Motor neuron (in vitro differentiated cells): Measurements from ENCODE around the gene ARHGAP45. TPM values are rescaled to one million over a fixed set of nuclear protein-coding genes. Genes with fewer than 3 reads are reported as not detected.

Source experiments
- ATAC-seq, 8 experiments: fragments of 200-7000 bp; cut with Tn5 transposase; replicated peaks in 6 of 8; 2 replicates each; pipeline ENCODE4 v1.8.0; 2021; ENCODE audit warnings: mild to moderate bottlenecking in 8 of 8, moderate library complexity in 8 of 8
- H3K27ac ChIP-seq, 2 donors: fragments of 250-450 bp; sonication (Bioruptor Pico); 2 replicates each; pipeline ENCODE4 v1.9.0; 2021; ENCODE audit warnings: antibody characterized with exemption in 2 of 2, mild to moderate bottlenecking in 2 of 2, moderate library complexity in 1 of 2
- H3K4me1 ChIP-seq, 2 donors: fragments of 250-450 bp; sonication (Bioruptor Pico); replicated peaks in 1 of 2; 2 replicates each; pipeline ENCODE4 v1.6.1; 2021; ENCODE audit warnings: antibody characterized with exemption in 2 of 2, mild to moderate bottlenecking in 2 of 2, moderate library complexity in 1 of 2
- H3K4me3 ChIP-seq, 5 donors: fragments of 250-450 bp; sonication (Bioruptor Pico); 2 replicates each; pipeline ENCODE4 v1.9.0; 2021; ENCODE audit warnings: antibody characterized with exemption in 5 of 5, mild to moderate bottlenecking in 5 of 5, moderate library complexity in 4 of 5
- WGBS, 10 experiments: fragments of 450-650 bp; shearing (Covaris generic); methylation state at CpG; one replicate each; pipeline ENCODE4 v1.0.0; 2022; 5-methylcytosine and 5-hydroxymethylcytosine counted together
- in situ Hi-C, 9 experiments: fragments of 400-800 bp; cut with MboI; loops; one replicate each; pipeline ENCODE4 v1.15.0; 2021; ENCODE audit warnings: low sequenced_read_pairs in 9 of 9, low pct_unique_long_range_greater_than_20kb in 2 of 9; ENCODE audit not compliant: unreplicated experiment in 9 of 9
- total RNA-seq, 8 experiments: library from RNA; unstranded; fragments of 300-600 nt; gene quantifications; 2 replicates each; pipeline versions ENCODE4 v1.2.3 to v1.2.4, GENCODE V29; 2022

Gene ARHGAP45
- total RNA-seq, 8 experiments from 2014 or later, result 2.8 to 13.1 (median 5.7) TPM

- peak in 1 of 8 experiments; percentile 2 for ATAC-seq
- H3K27ac ChIP-seq, result no peak overlapping the region
- 0 to 3% methylated on average over 5 to 6 of the region's 16 CpGs; no CpG with 5 or more reads in 8 of the 10 experiments for WGBS, 10 experiments
Measured at GRCh38 chr19:1027650-1028061, 39.3 kb upstream of the ARHGAP45 start.

GRCh38 chr19:1028062-1028926, 38.7 kb upstream of the ARHGAP45 start:
- Histone ChIP-seq H3K4me1 (peaks cover 0 to 5% of the 10 kb centered on the region in 2 donors), H3K4me3 (peak overlapping the region; percentile 47 to 89 (median 78)), H3K27ac (peak overlapping the region; percentile 25 to 49)
- WGBS, 10 experiments, result 0% methylated on average over 1 to 4 of the region's 58 CpGs; no CpG with 5 or more reads in 8 of the 10 experiments
- in situ Hi-C loops, result no loop called here
- ATAC-seq, result peak; percentile 43 to 72 (median 60)

More at GRCh38 chr19:1027650-1028061, 39.3 kb upstream of the ARHGAP45 start:
- Histone ChIP-seq H3K4me1 (peaks cover 0 to 5% of the 10 kb centered on the region in 2 donors), H3K4me3 (peak overlapping the region; percentile 47 to 89 (median 78))
- in situ Hi-C loops, result no loop called here

GRCh38 chr19:1032264-1032867, 34.6 kb upstream of the ARHGAP45 start:
- ATAC-seq, result no peak
- in situ Hi-C loops, result no loop called here
- no peak overlapping the region for H3K4me3 ChIP-seq
- H3K4me1 ChIP-seq, result peaks cover 0 to 5% of the 10 kb centered on the region in 2 donors
- 78 to 99% (median 94%) methylated on average over 4 to 12 of the region's 20 CpGs; no CpG with 5 or more reads in 4 of the 10 experiments for WGBS, 10 experiments
- no peak overlapping the region for H3K27ac ChIP-seq

GRCh38 chr19:1035998-1036621, 30.9 kb upstream of the ARHGAP45 start:
- in situ Hi-C loops, result no loop called here
- WGBS, 10 experiments, result 95 to 100% methylated on average over 3 to 11 of the region's 29 CpGs; no CpG with 5 or more reads in 8 of the 10 experiments
- peaks cover 2 to 3% of the 10 kb centered on the region in 2 donors for H3K4me1 ChIP-seq
- no peak overlapping the region for H3K27ac ChIP-seq
- ATAC-seq, result no peak
- no peak overlapping the region for H3K4me3 ChIP-seq

GRCh38 chr19:1037621-1038064, 29.3 kb upstream of the ARHGAP45 start:
- WGBS, 10 experiments, result 68 to 100% (median 80%) methylated on average over 1 to 13 of the region's 22 CpGs; no CpG with 5 or more reads in 5 of the 10 experiments
- Histone ChIP-seq H3K4me3 (no peak overlapping the region), H3K4me1 (peaks cover 3 to 6% of the 10 kb centered on the region in 2 donors), H3K27ac (no peak overlapping the region)
- in situ Hi-C loops, result no loop called here
- no peak for ATAC-seq

- H3K27ac ChIP-seq, result no peak overlapping the region
- peaks cover 3 to 6% of the 10 kb centered on the region in 2 donors for H3K4me1 ChIP-seq
- 25 to 53% (median 39%) methylated on average over 2 to 7 of the region's 22 CpGs; no CpG with 5 or more reads in 4 of the 10 experiments for WGBS, 10 experiments
- no peak for ATAC-seq
- in situ Hi-C loops, result no loop called here
- peak overlapping the region in 3 of 5 donors; percentile 48 to 57 (median 50) for H3K4me3 ChIP-seq
Measured at GRCh38 chr19:1038978-1039645, 27.9 kb upstream of the ARHGAP45 start.

GRCh38 chr19:1039646-1040475, 27.1 kb upstream of the ARHGAP45 start, which contains the start of gene ABCA7:
ABCA7 (plus strand) TSS chr19:1040107; CDS start chr19:1041362, 1,255 bp downstream.
- peaks cover 3 to 6% of the 10 kb centered on the region in 2 donors for H3K4me1 ChIP-seq
- no peak within 1 kb of the TSS for H3K27ac ChIP-seq
- ATAC-seq, result peak; percentile 57 to 95 (median 92)
- peak within 1 kb of the TSS; percentile 43 to 57 (median 48) for H3K4me3 ChIP-seq
- WGBS, 10 experiments, result 0 to 20% (median 4%) methylated on average over 1 to 15 of the region's 56 CpGs; no CpG with 5 or more reads in 2 of the 10 experiments
- in situ Hi-C loops, result no loop called here

- WGBS, 10 experiments, result 0 to 20% (median 2%) methylated on average over 1 to 15 of the region's 27 CpGs; no CpG with 5 or more reads in 3 of the 10 experiments
- peak; percentile 46 to 72 (median 68) for ATAC-seq
- in situ Hi-C loops, result no loop called here
- H3K4me3 ChIP-seq, result peak overlapping the region; percentile 43 to 57 (median 48)
- H3K27ac ChIP-seq, result no peak overlapping the region
- peaks cover 3 to 6% of the 10 kb centered on the region in 2 donors for H3K4me1 ChIP-seq
Measured at GRCh38 chr19:1040476-1041271, 26.3 kb upstream of the ARHGAP45 start.

- in situ Hi-C loops, result no loop called here
- Histone ChIP-seq H3K4me3 (peak overlapping the region; percentile 43 to 57 (median 48)), H3K27ac (no peak overlapping the region), H3K4me1 (peaks cover 3 to 6% of the 10 kb centered on the region in 2 donors)
- peak in 1 of 8 experiments; percentile 5 for ATAC-seq
- whole genome bisulfite sequencing, 10 experiments, result 0 to 80% (median 66%) methylated on average over 2 to 9 of the region's 26 CpGs; no CpG with 5 or more reads in 6 of the 10 experiments
Measured at GRCh38 chr19:1041272-1041834, 25.6 kb upstream of the ARHGAP45 start.

- ATAC-seq, result peak in 3 of 8 experiments; percentile 1 to 26 (median 9)
- peaks cover 3 to 6% of the 10 kb centered on the region in 2 donors for H3K4me1 ChIP-seq
- WGBS, 10 experiments, result 0 to 70% methylated on average over 2 of the region's 43 CpGs; no CpG with 5 or more reads in 8 of the 10 experiments
- H3K4me3 ChIP-seq, result no peak overlapping the region
- H3K27ac ChIP-seq, result no peak overlapping the region
- in situ Hi-C loops, result no loop called here
Measured at GRCh38 chr19:1041835-1042685, 24.9 kb upstream of the ARHGAP45 start.
